Body of pancreas (tissue), 4 donors: ENCODE results near the gene DIDO1. TPM values are rescaled to one million over a fixed set of nuclear protein-coding genes. Genes with fewer than 3 reads are reported as not detected.

Experiments
- ATAC-seq: fragments of 150-250 bp; one replicate; pipeline ENCODE4 v1.9.1; 2016
- DNase-seq, 4 donors: peaks; one replicate each; pipeline ENCODE4 v3.0.0-alpha.2; 2019
- H3K27ac ChIP-seq, 4 donors: fragments of 200-600 bp; sonication (generic); 1 replicate in 3 of 4; 2 replicates in 1 of 4; pipeline versions ENCODE4 v1.5.1 to v1.6.1; 2016 to 2019; ENCODE audit warnings: mild to moderate bottlenecking in 1 of 4, mixed read lengths in 1 of 4, moderate library complexity in 1 of 4
- H3K27me3 ChIP-seq, 2 donors: fragments of 200-600 bp; sonication (generic); one replicate each; pipeline ENCODE4 v1.6.0; 2016; ENCODE audit warnings: mild to moderate bottlenecking in 1 of 2
- H3K36me3 ChIP-seq, 2 donors: fragments of 200-600 bp; sonication (generic); replicated peaks in 1 of 2; 2 replicates each; pipeline ENCODE4 v1.5.1; 2016; ENCODE audit warnings: low read depth in 2 of 2; ENCODE audit not compliant: insufficient read depth in 1 of 2
- H3K4me1 ChIP-seq: fragments of 200-600 bp; sonication (generic); one replicate; pipeline ENCODE4 v1.6.0; 2016
- H3K4me3 ChIP-seq, 2 donors: fragments of 200-600 bp; sonication (generic); 1 replicate in 1 of 2; 2 replicates in 1 of 2; pipeline ENCODE4 v1.5.1; 2016 to 2019
- H3K9me3 ChIP-seq, 3 donors: fragments of 200-600 bp; sonication (generic); 1 replicate in 2 of 3; 2 replicates in 1 of 3; pipeline ENCODE4 v1.5.1; 2016
- CTCF ChIP-seq, 7 experiments: fragments of 450-650 bp in 4 of 7; fragments of 200-600 bp in 3 of 7; sonication (generic) in 3 of 7; IDR thresholded peaks; one replicate each; pipeline ENCODE4 v1.5.1; 2016 to 2019; ENCODE audit warnings: antibody characterized with exemption in 7 of 7
- POLR2A ChIP-seq, 3 donors: fragments of 450-650 bp; IDR thresholded peaks; one replicate each; pipeline ENCODE4 v1.6.1; 2016; ENCODE audit warnings: antibody characterized with exemption in 3 of 3, mild to moderate bottlenecking in 2 of 3
- WGBS, 2 donors: methylation state at CpG; one replicate each; pipeline ENCODE4 v1.1.5; 2017; 5-methylcytosine and 5-hydroxymethylcytosine counted together
- intact Hi-C: fragments of 100-400 bp; cut with DNase I; formaldehyde crosslinking; loops from one replicate; pipeline ENCODE4 v1.15.1; 2023
- total RNA-seq, 2 donors: library from RNA; depleted of rRNA; stranded (reverse); fragments of >200 nt; gene quantifications; one replicate each; pipeline ENCODE4 v1.1.0, GENCODE V29; 2016

The DIDO1 gene
- total RNA-seq, 2 donors from 2014 or later: 38.4 to 51.7 TPM

GRCh38 chr20:62928246-62928939 lies 2.1 kb upstream of the DIDO1 start:
- no peaks in the 10 kb centered on the region for H3K27me3 ChIP-seq
- TF ChIP-seq CTCF (IDR thresholded peaks at IDR 0.05): no peak
- no peak for TF ChIP-seq POLR2A (IDR thresholded peaks at IDR 0.05)
- H3K36me3 ChIP-seq: no peaks in the 10 kb centered on the region
- intact Hi-C loops: no loop called here
- DNase-seq: no peak
- 41 to 51% methylated on average over 14 of the region's 14 CpGs for WGBS, 2 donors
- no peak for ATAC-seq
- H3K4me3 ChIP-seq: peak overlapping the region in 1 of 2 donors; percentile 40
- H3K27ac ChIP-seq: peak overlapping the region; percentile 74 to 98 (median 77)
- H3K9me3 ChIP-seq: no peaks in the 10 kb centered on the region
- peaks cover 48% of the 10 kb centered on the region for H3K4me1 ChIP-seq

GRCh38 chr20:62927128-62927705 lies 912 bp upstream of the DIDO1 start:
- Histone ChIP-seq H3K36me3 (no peaks in the 10 kb centered on the region), H3K4me1 (peaks cover 60% of the 10 kb centered on the region), H3K4me3 (no peak overlapping the region), H3K27ac (peak overlapping the region; percentile 88 to 98 (median 94)), H3K27me3 (no peaks in the 10 kb centered on the region), H3K9me3 (no peaks in the 10 kb centered on the region)
- no peak for TF ChIP-seq CTCF (IDR thresholded peaks at IDR 0.05)
- TF ChIP-seq POLR2A (IDR thresholded peaks at IDR 0.05): no peak
- DNase-seq (no peak), ATAC-seq (no peak)
- intact Hi-C loops: no loop called here
- whole genome bisulfite sequencing, 2 donors: 69 to 74% methylated on average over 12 of the region's 12 CpGs

- Histone ChIP-seq H3K36me3 (no peaks in the 10 kb centered on the region), H3K27ac (peak overlapping the region; percentile 88 to 98 (median 94)), H3K27me3 (no peaks in the 10 kb centered on the region), H3K4me3 (peak overlapping the region; percentile 71 to 87), H3K9me3 (no peaks in the 10 kb centered on the region), H3K4me1 (peaks cover 71% of the 10 kb centered on the region)
- intact Hi-C loops: no loop called here
- DNase-seq (peak; percentile 37 to 48 (median 42)), ATAC-seq (peak; percentile 10)
- no peak for TF ChIP-seq POLR2A (IDR thresholded peaks at IDR 0.05)
- TF ChIP-seq CTCF (IDR thresholded peaks at IDR 0.05): no peak
- WGBS, 2 donors: 0% methylated on average over 26 to 57 of the region's 63 CpGs
Measured at GRCh38 chr20:62925420-62926228, 681 bp downstream of the DIDO1 start.

- TF ChIP-seq CTCF (IDR thresholded peaks at IDR 0.05): no peak
- TF ChIP-seq POLR2A (IDR thresholded peaks at IDR 0.05): no peak
- WGBS, 2 donors: 2% methylated on average over 4 of the region's 4 CpGs
- Histone ChIP-seq H3K27ac (peak overlapping the region; percentile 88 to 98 (median 94)), H3K9me3 (no peaks in the 10 kb centered on the region), H3K36me3 (no peaks in the 10 kb centered on the region), H3K27me3 (no peaks in the 10 kb centered on the region), H3K4me3 (peak overlapping the region; percentile 71 to 87), H3K4me1 (peaks cover 76% of the 10 kb centered on the region)
- ATAC-seq: no peak
- intact Hi-C loops: no loop called here
- DNase-seq: no peak
Measured at GRCh38 chr20:62925076-62925419, 1.3 kb downstream of the DIDO1 start.
